GM06990 (cell line): Measurements from ENCODE around the gene LTBP3.
A peak's percentile ranks its signal among the peaks of the same experiment; 100 is the strongest.

ENCODE experiments used
- DNase-seq: peaks from one replicate; pipeline ENCODE4 v3.0.0-alpha.2; 2011; ENCODE audit not compliant: insufficient read length; ENCODE audit errors: extremely low read depth
- H3K27me3 ChIP-seq: replicated peaks from 2 replicates; pipeline ENCODE4 v1.6.0; 2011; ENCODE audit warnings: low read length; ENCODE audit not compliant: control insufficient read depth, insufficient read depth
- H3K36me3 ChIP-seq: 2 replicates; pipeline ENCODE4 v1.5.1; 2011; ENCODE audit warnings: low read length; ENCODE audit not compliant: control insufficient read depth, insufficient read depth
- H3K4me3 ChIP-seq: replicated peaks from 2 replicates; pipeline ENCODE4 v1.5.1; 2011; ENCODE audit warnings: low read depth, mild to moderate bottlenecking, control low read depth, low read length
- TF ChIP-seq, protein P1 (sequence below): IDR thresholded peaks from 2 replicates; pipeline ENCODE4 v1.5.1; 2011; ENCODE audit warnings: low read length, control low read depth, mild to moderate bottlenecking, inconsistent platforms; ENCODE audit not compliant: insufficient read depth, poor library complexity, severe bottlenecking

LTBP3 gene

DNA sequence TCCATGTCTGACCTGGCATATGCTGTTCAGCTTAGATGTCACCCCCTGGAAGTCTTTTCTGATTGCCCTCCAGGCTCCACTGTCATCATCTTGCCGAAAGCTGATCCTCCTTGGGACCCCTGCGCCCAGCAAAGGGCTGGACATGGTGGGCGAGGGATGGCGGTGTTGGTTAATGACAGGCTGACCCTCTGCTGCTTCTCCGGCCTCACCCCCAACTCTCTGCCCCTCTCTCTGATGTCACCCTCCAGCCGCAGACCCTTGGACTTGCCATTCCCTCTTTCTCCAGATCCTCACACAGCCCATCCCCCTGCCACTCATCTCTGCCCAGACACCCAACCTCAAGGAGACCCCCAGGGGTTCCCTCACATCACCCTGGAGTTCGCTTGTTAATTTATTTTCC, 20.0 kb upstream of the LTBP3 start:
- H3K27me3 ChIP-seq: no peaks in the 10 kb centered on the region
- DNase-seq: no peak
- H3K4me3 ChIP-seq: peak overlapping the region; percentile 90
- TF ChIP-seq, protein P1, sequence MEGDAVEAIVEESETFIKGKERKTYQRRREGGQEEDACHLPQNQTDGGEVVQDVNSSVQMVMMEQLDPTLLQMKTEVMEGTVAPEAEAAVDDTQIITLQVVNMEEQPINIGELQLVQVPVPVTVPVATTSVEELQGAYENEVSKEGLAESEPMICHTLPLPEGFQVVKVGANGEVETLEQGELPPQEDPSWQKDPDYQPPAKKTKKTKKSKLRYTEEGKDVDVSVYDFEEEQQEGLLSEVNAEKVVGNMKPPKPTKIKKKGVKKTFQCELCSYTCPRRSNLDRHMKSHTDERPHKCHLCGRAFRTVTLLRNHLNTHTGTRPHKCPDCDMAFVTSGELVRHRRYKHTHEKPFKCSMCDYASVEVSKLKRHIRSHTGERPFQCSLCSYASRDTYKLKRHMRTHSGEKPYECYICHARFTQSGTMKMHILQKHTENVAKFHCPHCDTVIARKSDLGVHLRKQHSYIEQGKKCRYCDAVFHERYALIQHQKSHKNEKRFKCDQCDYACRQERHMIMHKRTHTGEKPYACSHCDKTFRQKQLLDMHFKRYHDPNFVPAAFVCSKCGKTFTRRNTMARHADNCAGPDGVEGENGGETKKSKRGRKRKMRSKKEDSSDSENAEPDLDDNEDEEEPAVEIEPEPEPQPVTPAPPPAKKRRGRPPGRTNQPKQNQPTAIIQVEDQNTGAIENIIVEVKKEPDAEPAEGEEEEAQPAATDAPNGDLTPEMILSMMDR: no peak
- peaks cover 30% of the 10 kb centered on the region for H3K36me3 ChIP-seq

DNA sequence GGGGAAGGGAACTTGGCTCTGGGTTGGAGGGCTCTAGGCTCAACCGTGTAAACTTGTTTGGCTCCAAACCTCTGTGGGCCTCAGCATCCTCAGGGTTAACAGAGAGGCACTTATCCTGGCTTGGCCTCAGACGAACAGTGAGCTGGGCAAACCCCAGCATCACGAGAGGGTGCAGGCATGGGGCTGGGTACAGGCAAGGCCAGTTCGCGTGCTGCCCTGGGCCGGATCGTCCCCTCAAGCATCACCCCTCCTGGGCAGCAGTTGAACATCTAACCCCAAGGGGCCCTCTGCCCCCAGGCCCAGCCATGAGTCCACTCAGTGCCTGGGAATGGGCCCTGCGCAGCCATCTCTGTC, 19.6 kb upstream of the LTBP3 start:
- H3K4me3 ChIP-seq: peak overlapping the region; percentile 90
- H3K27me3 ChIP-seq: no peaks in the 10 kb centered on the region
- H3K36me3 ChIP-seq: peaks cover 28% of the 10 kb centered on the region
- TF ChIP-seq, protein P1: no peak
- no peak for DNase-seq

DNA sequence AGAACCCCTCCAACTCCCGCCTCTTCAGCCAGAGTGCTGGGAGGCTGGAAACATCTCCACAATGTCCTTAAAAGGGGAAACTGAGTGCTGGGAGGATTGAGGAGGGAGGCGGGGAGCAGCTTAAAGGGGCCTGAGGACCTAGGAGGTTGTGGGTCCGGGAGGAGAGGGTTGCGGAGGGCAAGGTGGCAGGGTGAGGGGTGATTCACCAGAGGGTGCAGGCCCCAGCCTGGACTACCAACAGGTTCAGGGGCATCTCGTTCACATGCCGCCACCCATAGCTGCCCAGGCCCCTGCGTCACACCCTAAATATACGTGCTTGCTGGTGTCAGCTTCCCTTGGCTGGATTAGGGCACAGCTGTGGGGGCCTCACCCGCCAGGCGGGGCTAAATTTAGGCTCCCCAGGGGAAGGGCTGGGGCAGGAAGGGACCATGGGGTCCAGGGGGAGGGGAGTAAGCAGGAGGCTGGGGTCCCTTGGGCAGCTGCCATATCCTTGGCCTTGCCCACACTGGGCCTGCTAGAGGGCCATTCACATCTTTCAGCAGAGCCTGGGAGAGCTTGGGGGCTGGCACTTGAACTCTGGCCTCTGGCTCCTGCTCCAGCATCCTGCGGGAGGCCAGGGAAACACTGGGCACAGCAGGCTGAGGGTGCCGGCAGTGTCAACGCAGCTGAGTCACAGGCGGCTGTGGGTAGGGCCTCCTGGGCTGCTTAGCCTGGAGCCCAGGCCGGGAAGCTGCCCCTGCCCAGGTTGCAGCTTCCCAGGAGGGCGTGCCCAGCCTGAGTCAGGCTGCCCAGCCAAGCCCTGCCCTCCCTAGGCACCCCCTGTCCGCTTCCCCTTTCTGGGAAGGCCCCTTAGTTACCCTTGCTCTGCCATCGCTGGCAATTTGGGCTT, 19.0 kb upstream of the LTBP3 start:
- TF ChIP-seq, protein P1: no peak

DNA sequence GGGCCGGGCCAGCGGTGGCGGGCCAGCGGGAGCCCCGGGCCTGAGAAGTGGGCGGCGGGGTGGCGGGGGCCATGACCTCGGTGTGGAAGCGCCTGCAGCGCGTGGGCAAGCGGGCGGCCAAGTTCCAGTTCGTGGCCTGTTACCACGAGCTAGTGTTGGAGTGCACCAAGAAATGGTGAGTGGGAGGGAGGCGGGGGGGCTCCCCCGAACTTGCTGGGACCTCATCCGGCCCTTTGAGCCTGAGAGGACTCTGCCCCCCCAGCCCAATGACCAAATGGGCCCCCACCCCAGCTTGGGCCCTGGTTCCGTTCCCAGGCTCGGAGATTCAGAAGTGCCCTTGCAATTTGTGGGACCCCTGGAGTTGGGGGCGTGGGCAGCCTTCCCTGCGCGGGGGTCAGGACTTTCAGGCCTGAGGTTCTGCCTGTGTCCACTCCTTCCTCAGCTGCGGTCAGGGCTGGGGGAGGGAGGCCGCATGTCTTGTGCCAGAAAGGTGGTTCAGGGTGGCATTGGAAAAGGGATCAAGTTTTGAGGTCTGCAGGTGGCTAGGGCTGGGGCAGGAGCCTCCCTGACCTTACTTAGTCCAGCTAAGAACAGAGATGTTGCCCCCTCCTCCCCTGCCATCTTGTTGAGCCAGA, 18.2 kb upstream of the LTBP3 start:
- no peak for DNase-seq
- TF ChIP-seq, protein P1: no peak
- H3K4me3 ChIP-seq: peak overlapping the region; percentile 90
- no peaks in the 10 kb centered on the region for H3K27me3 ChIP-seq
- H3K36me3 ChIP-seq: peaks cover 23% of the 10 kb centered on the region

More for the DNA sequence above, 19.0 kb upstream of the LTBP3 start:
- no peak for DNase-seq
- H3K27me3 ChIP-seq: no peaks in the 10 kb centered on the region
- peak overlapping the region; percentile 90 for H3K4me3 ChIP-seq
- peaks cover 28% of the 10 kb centered on the region for H3K36me3 ChIP-seq

DNA sequence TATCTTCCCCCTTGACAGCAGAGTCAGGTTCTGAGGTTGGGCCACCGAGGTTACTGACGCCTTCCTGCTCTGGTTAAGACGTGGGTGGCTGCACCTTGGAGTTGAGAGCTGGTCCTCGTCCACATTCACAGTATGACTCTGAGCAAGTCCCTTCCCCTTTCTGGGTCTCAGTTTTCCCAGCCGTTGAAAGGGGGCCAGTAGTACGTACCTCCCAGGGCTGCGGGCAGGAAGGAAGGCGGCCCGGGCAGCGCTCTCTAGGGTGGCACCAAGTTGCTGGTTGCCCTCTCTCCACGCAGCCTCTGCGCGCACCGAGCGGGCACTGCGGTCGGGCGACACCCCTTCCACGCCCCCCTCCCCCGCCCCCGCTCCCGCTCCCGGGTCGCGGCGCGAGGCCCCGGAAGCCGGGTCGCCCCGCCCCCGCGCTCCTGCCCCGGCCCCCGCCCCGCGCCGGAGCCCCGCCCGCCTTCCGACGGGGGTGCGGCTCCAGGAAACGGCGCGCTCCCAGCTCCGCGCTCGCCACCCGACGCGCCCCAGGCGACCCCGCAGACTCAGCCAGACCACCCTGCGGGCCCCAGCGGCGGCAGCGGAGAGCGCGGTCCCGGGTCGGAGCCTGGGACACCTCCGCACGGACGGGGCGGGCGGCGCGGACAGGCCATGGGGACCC, 17.5 kb upstream of the LTBP3 start, which contains the start of gene EHBP1L1:
EHBP1L1 (plus strand) TSS at position 486 of the 664 bp plus-strand sequence. CDS start 250 bp downstream, outside the sequence.
- TF ChIP-seq, protein P1: no peak
- peak; percentile 84 for DNase-seq
- peaks cover 17% of the 10 kb centered on the region for H3K36me3 ChIP-seq
- no peaks in the 10 kb centered on the region for H3K27me3 ChIP-seq
- peak within 1 kb of the TSS; percentile 90 for H3K4me3 ChIP-seq
